NCI-H1436 treated with DMSO at 0.1 percent for 48 hours (cell line): Measurements from ENCODE around the gene ANXA6.

Source experiments
- DNase-seq: peaks from one replicate; lab custom pipeline; 2025; lab: John Stamatoyannopoulos, UW

Gene ANXA6

DNA sequence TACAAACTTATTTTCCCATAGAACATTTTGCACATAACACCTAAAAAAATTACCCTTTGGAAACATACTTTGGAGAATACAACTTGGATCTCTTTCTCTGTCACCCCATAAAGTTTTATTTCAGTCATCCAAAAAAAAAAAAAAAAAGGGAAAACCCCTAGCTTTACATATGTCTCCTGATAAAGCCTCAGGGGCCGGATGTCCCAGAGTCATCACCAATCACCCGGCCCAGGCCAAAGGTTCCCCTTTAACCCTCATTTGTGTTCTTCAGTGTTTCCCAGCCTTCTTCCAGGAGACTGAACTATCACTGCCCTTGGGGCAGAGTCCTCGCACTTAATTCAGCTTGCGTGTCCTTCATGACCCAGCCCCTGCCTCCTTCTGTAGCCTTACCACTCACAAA, 28.8 kb downstream of the ANXA6 start:
- DNase-seq = no peak

DNA sequence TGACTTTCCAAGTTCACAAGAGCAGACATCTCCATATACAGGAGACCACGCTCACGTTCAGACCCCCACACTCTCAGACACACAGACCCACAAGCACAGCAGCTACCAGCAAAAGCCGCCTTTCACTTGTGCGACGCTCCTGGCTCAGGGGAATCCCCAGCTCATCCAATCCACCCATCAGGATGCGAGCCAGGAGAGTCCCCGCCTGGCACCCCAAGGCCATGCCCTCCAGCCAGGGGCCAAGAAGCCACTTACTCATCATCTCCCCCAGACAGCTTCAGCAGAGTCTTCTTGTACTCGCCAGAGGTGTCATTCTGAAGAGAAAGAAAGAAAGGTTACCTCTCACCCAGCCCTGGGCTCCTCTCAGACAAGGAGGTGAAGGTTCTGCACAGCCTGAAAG, 29.7 kb downstream of the ANXA6 start:
- no peak for DNase-seq

DNA sequence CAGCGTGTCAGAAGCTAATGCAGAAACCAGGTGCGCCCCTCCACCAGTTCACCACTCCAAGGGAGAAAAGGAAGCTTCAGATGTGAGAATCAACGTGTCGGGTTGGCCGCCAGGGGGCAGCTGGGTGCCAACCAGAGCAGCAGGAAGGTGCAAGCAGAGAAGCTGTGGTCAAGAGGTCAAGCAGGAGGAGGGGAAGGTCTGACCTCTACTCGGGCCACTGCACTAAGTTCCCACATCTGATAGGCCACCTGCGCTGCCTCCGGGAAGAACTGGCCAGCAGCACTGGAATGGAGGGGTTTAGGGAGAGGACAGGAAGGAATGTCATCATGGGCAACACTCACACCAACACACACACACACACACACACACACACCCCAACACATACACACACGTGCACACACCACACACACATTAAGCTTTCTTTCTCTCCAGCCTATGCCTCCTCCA, 31.4 kb downstream of the ANXA6 start:
- DNase-seq = no peak

DNA sequence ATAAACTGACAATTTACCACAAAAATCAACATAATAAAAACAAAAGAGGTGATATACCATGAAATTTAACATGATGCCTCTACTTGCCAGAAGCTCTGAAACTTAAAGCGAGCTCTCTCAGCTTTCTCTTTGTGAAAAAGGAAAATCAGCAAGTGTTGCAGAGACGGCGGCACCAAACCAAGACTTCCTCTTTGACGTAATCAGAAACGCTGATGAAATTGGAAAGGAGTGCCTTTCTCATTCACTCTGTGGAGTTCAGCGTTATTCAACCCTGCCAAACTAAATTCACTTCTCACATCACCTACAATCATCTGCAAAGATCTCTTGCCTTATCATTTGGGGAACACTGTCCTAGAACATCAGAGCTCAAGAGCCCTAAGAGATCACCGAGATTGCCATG, 32.2 kb downstream of the ANXA6 start:
- no peak for DNase-seq

DNA sequence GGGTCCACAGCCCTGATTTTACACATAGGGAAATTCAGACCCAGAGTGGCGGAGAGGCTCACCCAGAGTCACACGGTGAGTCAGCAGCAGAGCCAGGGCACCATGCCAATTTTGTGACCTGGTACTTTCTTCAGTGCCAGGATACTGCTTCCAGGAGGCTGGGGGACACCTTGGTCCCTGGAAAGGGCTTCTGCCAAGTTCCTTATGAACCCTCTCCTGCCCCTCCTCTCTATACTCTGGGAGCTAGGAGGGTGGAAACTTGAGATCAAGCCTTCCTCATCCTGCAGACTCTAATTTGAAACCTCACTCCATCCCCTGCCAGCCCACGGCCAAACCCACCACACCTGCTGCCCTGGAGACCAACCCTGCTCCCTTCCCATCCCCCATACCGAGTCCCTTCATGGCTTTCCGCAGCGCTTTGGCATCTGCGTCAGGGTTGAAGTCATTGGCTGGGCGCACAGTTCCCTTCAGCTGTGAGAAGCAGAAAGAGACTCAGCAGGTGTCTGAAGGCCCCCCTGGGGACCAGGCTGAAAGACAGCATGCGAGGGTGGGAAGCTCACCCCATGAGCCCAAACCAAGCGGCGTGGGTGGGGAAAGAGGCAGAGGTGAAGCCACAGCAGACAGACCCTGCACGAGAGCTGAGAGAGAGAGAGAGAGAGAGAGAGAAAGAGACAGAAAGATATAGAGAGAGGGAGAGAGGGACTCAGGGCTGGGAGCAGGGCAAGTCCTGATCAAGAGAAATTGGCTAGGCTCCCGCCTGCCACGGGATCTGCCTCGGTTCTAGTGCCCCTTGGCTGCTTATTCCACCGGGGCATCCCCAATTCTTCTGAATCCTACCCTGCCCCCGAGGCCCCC, 33.5 kb downstream of the ANXA6 start:
- peak; percentile 35 for DNase-seq

GRCh38 chr5:151122828-151123227, 34.8 kb downstream of the ANXA6 start:
- no peak for DNase-seq

- no peak for DNase-seq
Measured at GRCh38 chr5:151121665-151122064, 35.9 kb downstream of the ANXA6 start.

DNA sequence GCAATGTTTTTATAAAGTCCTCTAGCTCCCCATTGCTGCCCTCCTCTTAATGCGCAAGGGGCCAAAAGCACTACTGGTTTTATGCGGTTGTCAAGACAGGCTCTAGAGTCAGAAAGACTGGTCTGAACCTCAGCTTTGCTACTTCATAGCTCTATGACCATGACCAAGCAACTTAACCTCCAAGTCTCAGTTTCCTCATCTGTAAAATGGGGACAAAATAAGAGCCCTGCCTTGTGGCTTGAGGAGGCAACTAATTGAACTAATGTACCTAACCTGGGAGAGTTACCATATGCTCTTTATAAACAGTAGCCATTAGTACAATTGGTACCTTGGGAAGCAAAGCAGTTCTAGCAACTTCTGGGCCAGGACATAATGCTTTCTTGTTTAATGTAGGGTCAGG, 36.5 kb downstream of the ANXA6 start:
- no peak for DNase-seq

DNA sequence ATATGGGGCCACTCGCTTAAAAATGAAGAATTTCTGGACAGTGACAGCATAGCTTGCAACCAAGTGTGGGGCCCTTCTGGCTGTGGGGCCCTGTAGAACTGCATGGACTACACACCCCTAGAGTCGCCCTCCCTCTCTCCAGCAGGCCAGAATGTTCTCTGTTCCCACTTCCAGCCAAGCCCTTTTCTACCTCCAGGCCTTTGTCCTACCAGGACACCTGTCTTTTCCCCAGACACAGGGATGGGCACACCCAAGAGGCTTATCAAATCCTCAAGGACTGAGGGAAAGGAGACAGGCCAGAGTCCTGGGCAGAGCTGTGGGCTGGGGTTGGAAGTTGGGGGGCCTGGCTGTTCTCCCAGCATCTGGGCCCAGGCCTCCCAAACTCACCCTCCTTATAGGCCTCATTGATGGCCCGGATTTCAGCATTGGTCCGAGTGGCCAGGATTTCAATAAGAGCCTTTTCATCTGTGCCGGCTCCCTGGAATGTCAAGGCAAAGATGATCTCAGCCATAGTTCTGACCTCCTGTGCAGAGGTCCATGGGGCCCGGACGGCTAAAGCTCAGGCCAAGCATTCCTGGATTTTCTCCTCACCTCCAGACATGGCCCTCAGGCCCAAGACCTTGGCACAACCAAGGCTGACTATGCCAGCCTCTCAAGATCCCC, 38.5 kb downstream of the ANXA6 start:
- no peak for DNase-seq

- DNase-seq = no peak
Measured at GRCh38 chr5:151115272-151115905, 42.2 kb downstream of the ANXA6 start.

DNA sequence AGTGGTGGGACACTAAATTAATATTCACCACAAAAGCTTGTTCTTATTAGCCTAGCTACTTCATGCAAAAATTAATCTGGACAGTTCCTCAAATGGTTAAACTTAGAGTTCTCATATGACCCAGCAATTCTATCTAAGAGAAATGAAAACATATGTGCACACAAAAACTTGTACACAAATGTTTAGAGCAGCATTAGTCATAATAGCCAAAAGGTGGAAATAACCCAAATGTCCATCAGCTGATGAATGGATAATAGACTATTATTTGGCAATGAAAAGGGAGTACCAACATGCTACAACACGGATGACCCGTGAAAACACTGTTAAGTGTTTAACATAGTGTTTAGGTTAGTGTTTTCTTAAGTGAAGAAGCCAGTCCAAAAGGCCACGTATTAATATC, 43.9 kb downstream of the ANXA6 start:
- DNase-seq = no peak

DNA sequence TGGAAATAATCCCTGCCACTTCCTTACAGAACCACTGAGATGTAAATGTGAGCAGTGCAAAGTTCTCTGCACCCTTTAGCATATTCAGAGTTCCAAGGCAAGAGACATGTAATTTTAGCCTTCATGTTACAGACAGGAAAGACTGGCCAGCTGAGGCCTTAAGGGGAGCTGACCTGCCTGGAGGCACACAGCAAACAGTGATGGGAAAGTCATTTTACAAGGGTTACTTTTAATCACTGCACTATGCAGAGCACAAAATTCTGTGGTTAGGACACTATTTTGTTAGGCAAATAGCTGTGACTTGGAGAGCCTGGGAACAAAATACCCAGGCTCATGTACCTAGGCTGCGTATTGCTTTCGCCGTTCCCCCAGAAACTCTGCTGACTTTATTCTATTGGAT, 46.6 kb downstream of the ANXA6 start:
- no peak for DNase-seq

DNA sequence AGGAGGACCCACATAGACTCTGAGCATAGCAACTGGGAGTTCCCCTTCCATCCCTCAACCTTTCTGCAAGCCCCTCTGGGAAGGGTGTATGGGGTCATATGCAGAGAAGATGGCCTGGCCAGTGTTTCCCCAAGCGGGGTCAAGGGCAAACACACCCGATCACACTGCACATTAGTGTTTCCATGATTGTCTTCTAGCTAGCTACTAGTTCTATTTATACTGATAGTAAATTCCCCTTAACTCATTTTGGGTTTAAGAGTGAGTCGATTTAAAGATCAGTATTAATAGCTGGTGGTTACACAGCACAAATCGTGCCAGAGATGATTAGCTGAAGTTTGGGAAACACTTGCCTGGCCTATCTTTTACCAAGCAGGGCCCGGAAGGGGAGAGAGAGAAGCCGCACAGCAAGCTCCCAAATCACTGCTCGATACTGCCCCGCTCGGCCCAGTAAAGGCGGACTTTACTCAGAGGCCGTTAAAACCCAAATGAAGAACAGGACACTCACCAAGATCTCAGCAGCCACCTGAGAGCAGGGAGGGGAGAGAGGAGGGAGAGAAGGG, 47.4 kb downstream of the ANXA6 start:
- no peak for DNase-seq

- DNase-seq = no peak
Measured at GRCh38 chr5:151108566-151108965, 49.0 kb downstream of the ANXA6 start.

GRCh38 chr5:151107738-151108520, 49.6 kb downstream of the ANXA6 start:
- DNase-seq = no peak

GRCh38 chr5:151107084-151107483, 50.5 kb downstream of the ANXA6 start:
- DNase-seq = no peak

GRCh38 chr5:151106509-151106908, 51.1 kb downstream of the ANXA6 start:
- DNase-seq = no peak

DNA sequence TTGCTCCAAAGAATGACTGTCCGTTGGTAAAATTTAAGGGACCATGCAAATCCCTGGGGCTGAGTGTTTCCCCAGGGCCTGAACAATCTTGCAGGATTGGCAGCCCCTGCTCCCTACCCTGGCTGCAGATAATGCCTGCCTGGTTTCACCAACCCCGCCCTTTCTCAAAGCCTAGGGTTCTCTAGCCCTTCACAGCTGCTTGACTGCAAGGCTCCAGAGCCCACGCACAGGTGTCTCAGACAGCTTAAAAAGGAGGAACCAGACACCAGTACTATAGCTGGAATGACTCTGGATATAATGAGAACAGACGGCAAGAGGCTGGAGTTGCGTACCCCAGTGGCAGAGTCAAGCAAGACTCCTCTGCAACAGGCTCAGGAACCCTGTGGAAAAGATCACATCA, 51.5 kb downstream of the ANXA6 start:
- no peak for DNase-seq

DNA sequence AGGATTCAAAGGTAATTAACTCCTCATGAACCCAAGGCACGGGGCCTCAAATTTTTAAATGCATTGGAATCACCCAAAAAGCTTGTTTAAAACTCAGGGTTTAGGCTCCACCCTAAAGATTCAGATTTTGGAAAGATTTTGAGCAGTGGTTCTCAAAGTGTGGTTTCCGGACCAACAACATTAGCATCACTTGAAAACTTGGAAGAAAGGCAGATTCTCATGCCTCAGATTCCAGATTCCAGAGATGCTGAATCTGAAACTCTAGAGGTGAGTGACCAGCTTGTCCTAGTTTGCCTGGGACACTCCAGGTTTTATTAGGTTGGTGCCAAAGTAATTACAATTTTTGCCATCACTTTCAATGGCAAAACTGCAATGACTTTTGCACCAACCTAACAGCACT, 52.0 kb downstream of the ANXA6 start:
- DNase-seq = no peak

- DNase-seq = no peak
Measured at GRCh38 chr5:151104795-151105194, 52.8 kb downstream of the ANXA6 start.

- no peak for DNase-seq
Measured at GRCh38 chr5:151101746-151102145, 55.8 kb downstream of the ANXA6 start.

DNA sequence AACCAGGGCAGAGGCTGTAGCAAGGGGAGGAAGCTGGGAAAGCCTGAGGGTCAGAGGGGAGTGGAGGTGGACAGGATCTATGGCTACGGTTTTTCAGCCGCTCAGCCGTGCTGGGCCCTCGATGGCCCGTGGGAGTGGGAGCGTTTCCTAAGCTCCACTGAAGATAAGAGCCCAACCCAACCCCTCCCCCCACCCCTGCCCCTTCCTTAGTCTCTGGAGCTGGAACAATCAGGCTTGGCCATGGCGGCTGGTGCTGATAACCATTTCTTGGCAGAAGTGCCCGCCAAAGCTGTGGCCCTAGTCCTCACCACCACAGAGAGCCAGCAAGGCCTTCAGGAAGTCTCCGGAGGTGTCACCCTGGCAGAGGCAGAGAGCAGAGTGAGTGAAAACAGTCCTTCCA, 56.4 kb downstream of the ANXA6 start:
- no peak for DNase-seq
